ENCODE results near the gene KCNN4.

Gene KCNN4

DNA sequence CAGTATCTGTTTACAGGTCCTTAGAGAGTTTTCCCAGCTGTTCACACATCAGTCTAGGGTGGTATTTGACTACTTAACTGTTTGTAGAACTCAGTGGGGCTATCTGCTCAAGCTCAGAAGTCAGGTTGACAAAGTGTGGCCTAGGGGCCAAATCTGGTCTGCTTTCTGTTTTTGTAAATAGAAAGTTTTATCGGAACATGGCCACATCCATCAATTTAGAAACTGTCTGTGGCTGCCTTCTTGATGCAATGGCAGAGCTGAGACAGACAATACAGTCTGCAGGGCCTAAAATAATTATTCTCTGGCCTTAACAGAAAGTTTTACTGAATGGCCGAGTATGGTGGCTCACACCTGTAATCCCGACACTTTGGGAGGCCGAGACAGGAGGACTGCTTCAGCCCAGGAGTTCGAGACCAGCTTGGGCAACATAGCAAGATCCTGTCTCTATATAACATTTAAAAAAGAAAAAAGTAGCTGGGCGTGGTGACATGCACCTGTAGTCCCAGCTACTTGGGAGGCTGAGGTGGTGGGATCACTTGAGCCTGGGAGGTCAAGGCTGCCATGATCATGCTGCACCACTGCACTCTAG is 28.4 kb downstream of the KCNN4 start:
- DNase-seq (ENCODE audit: insufficient read length) (no peak), FAIRE-seq (no peak)
- no peak for TF ChIP-seq POLR2AphosphoS5 (IDR thresholded peaks at IDR 0.05; ENCODE audit: low read depth, low read length)
- TF ChIP-seq TAF1 (IDR thresholded peaks at IDR 0.05; ENCODE audit: borderline replicate concordance, low read depth, low read length) = no peak
- TF ChIP-seq POLR2A (IDR thresholded peaks at IDR 0.05; ENCODE audit: low read depth, low read length) = no peak

DNA sequence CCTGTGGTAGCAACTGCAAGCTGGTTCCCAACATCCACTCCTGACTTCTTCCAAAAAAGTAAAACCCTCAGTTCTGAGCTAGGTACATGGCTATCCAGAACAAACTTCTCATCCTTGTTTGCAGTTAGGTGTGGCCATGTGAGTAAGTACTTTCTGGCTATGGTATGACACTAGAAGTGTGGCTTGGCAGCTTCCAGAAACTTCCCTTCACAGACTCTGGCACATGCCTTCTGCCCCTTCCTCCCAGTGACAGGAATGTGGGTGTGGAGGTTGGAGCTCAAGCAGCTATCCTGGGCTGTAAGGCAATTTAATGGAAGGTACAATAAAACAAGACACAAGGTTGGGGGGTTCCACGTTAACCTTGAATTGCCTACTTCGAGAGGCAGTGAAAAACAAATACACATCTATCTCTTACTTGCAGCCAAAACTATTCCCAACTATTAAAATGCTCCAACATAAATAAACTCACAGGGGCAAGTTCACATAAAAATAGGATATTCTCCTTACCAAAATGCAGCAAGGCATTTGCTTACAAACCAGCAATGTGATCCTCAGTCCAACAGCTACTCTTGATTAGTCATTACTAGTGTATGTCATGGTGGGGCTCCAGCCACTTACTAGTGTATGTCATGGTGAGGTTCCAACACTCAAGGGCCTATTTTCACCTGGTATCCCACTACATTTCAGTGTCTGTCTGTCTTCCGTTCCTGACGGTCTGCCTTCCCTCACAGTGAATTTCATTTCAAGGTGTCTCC is 29.1 kb downstream of the KCNN4 start:
- DNase-seq (ENCODE audit: insufficient read length) = no peak

DNA sequence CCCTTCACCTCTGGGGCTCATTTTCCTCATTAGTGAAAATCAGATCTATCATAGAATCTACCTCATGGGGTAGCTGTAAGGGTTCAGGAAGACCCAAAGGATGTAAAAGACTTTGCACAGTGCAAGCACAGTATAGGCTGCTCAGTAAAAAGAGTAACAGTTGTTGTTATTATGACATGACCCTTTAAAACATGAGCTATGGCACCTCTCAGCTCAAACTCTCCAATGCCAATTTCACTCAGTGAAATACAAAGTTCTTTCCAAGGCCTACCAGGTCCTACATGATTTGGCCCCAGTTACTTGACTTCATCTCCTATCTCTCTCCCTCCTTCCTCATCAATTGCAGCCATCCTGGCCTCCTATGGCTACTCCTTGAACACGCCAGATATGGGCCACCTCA is 30.9 kb downstream of the KCNN4 start:
- no peak for FAIRE-seq
- DNase-seq (ENCODE audit: insufficient read length) = no peak
- no peak for TF ChIP-seq TAF1 (IDR thresholded peaks at IDR 0.05; ENCODE audit: borderline replicate concordance, low read depth, low read length)
- no peak for TF ChIP-seq POLR2A (IDR thresholded peaks at IDR 0.05; ENCODE audit: low read depth, low read length)

More for the DNA sequence above, 29.1 kb downstream of the KCNN4 start:
- TF ChIP-seq POLR2AphosphoS5 (IDR thresholded peaks at IDR 0.05; ENCODE audit: low read depth, low read length) (no peak), TAF1 (IDR thresholded peaks at IDR 0.05; ENCODE audit: borderline replicate concordance, low read depth, low read length) (no peak), POLR2A (IDR thresholded peaks at IDR 0.05; ENCODE audit: low read depth, low read length) (no peak; the same call in 1 of the 2 replicates)
- FAIRE-seq = peak; percentile 81

GRCh38 chr19:43749152-43749551 is 31.6 kb downstream of the KCNN4 start:
- FAIRE-seq = no peak

GRCh38 chr19:43748685-43749084 is 32.1 kb downstream of the KCNN4 start:
- DNase-seq (ENCODE audit: insufficient read length) = no peak
- FAIRE-seq = no peak
- no peak for TF ChIP-seq POLR2A (IDR thresholded peaks at IDR 0.05; ENCODE audit: low read depth, low read length)
- TF ChIP-seq TAF1 (IDR thresholded peaks at IDR 0.05; ENCODE audit: borderline replicate concordance, low read depth, low read length) = no peak
- no peak for TF ChIP-seq POLR2AphosphoS5 (IDR thresholded peaks at IDR 0.05; ENCODE audit: low read depth, low read length)

More at GRCh38 chr19:43749152-43749551, 31.6 kb downstream of the KCNN4 start:
- no peak for DNase-seq (ENCODE audit: insufficient read length)
- TF ChIP-seq TAF1 (IDR thresholded peaks at IDR 0.05; ENCODE audit: borderline replicate concordance, low read depth, low read length) = no peak
- TF ChIP-seq POLR2A (IDR thresholded peaks at IDR 0.05; ENCODE audit: low read depth, low read length) = no peak
- no peak for TF ChIP-seq POLR2AphosphoS5 (IDR thresholded peaks at IDR 0.05; ENCODE audit: low read depth, low read length)

DNA sequence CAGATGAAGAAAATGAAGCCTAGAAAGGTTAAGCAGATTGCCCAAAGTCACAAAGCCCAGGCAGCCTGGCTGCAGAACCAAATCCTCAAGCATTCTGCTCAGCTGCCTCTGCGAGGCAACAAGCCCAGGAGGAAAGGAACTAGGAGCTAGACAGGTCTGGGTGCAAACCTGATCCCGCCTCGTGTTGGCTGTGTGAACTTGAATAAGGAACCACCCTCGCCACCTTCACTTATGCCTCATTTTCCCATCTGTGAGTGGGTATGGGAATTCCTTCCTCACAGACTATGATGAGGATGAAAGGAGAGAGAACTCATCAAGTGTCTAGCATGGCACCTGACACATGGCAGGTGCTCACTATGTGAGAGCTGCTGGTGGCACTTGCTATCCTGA is 32.6 kb downstream of the KCNN4 start:
- FAIRE-seq = peak; percentile 17
- no peak for DNase-seq (ENCODE audit: insufficient read length)
- TF ChIP-seq TAF1 (IDR thresholded peaks at IDR 0.05; ENCODE audit: borderline replicate concordance, low read depth, low read length) (no peak), POLR2A (IDR thresholded peaks at IDR 0.05; ENCODE audit: low read depth, low read length) (no peak)

- no peak for DNase-seq (ENCODE audit: insufficient read length)
- FAIRE-seq = no peak
Observed at GRCh38 chr19:43747557-43748204, 33.1 kb downstream of the KCNN4 start.

DNA sequence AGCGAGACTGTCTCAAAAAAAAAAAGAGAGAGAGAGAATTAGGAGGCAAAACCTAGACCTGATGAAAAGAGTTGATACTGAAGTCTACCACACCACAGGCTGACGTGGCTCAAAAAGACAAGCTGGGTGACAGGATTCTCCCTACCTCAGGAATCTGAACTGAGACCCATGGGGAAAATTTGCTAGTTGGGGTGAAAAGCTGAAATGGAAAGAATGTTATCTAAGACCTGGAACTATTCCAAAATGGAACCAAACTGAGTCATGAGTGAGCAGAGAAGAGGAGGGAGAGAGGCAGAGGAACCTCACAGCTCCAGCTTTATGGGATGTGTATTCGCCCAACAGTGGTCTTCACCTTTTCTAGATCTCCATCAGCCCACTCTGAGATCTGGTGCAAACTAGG is 37.7 kb downstream of the KCNN4 start:
- FAIRE-seq (no peak), DNase-seq (ENCODE audit: insufficient read length) (no peak)
- no peak for TF ChIP-seq TAF1 (IDR thresholded peaks at IDR 0.05; ENCODE audit: borderline replicate concordance, low read depth, low read length)
- TF ChIP-seq POLR2A (IDR thresholded peaks at IDR 0.05; ENCODE audit: low read depth, low read length) = no peak
- no peak for TF ChIP-seq POLR2AphosphoS5 (IDR thresholded peaks at IDR 0.05; ENCODE audit: low read depth, low read length)

More at GRCh38 chr19:43747557-43748204, 33.1 kb downstream of the KCNN4 start:
- TF ChIP-seq TAF1 (IDR thresholded peaks at IDR 0.05; ENCODE audit: borderline replicate concordance, low read depth, low read length) = no peak; the same call in 1 of the 2 replicates
- TF ChIP-seq POLR2AphosphoS5 (IDR thresholded peaks at IDR 0.05; ENCODE audit: low read depth, low read length) = no peak
- TF ChIP-seq POLR2A (IDR thresholded peaks at IDR 0.05; ENCODE audit: low read depth, low read length) = no peak

DNA sequence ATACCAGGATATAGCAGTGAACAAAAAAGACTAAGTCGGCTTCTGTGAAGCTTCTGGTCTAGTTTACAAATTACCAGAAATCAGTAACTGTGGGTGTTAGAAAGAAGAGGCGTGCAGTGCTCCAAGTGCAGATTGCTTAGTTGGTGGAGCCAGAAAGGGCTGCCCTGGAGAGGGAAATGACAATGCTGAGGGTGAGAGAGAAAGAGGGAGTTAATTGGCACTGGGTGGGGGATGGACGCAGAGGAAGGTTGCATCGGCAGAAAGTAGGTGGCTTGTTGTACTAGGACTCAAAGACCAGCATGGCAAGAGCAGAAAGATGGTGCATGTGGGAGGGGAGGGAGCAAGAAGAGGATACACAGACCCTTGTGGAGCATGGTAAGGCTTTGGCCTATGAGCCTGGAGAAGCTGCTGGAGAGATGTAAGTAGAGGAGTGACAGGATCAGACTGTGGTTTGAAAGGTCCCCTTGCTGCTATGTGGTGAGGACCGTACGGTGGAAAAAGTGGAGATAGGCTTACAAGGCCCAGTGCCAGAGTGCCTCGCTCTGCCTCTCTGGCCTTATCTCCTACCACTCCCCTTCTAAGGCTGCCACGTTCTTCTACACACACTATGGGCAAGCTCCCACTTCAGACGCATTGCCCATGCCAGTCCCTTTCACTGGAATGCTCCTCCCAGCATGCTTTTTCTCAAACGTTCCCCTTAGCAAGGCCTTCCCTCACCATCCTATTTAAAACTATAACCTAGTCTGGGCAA is 39.5 kb downstream of the KCNN4 start:
- no peak for FAIRE-seq
- TF ChIP-seq TAF1 (IDR thresholded peaks at IDR 0.05; ENCODE audit: borderline replicate concordance, low read depth, low read length) = no peak
- no peak for TF ChIP-seq POLR2AphosphoS5 (IDR thresholded peaks at IDR 0.05; ENCODE audit: low read depth, low read length)
- DNase-seq (ENCODE audit: insufficient read length) = no peak

GRCh38 chr19:43739439-43740235 is 41.1 kb downstream of the KCNN4 start:
- FAIRE-seq (no peak), DNase-seq (ENCODE audit: insufficient read length) (no peak)
- TF ChIP-seq POLR2A (IDR thresholded peaks at IDR 0.05; ENCODE audit: low read depth, low read length) = no peak
- TF ChIP-seq POLR2AphosphoS5 (IDR thresholded peaks at IDR 0.05; ENCODE audit: low read depth, low read length) = no peak
- no peak for TF ChIP-seq TAF1 (IDR thresholded peaks at IDR 0.05; ENCODE audit: borderline replicate concordance, low read depth, low read length)
